NCI-H748 treated with DMSO at 0.1 percent for 48 hours (cell line): ENCODE measurements around the gene PLAU.
"Not testable (repeated sequence)": the region's sequence is repeated elsewhere in the genome, so short reads cannot be mapped to it uniquely, and the experiment has no call there.

Experiments used
- DNase-seq: peaks from one replicate; lab custom pipeline; 2025; lab: John Stamatoyannopoulos, UW

The PLAU gene

GRCh38 chr10:73876971-73877370 is 34.0 kb upstream of the PLAU start:
- no peak for DNase-seq

- DNase-seq = no peak
Observed at GRCh38 chr10:73877533-73878160, 33.3 kb upstream of the PLAU start.

- no peak for DNase-seq
Observed at GRCh38 chr10:73878365-73878764, 32.6 kb upstream of the PLAU start.

GRCh38 chr10:73879296-73880173 is 31.4 kb upstream of the PLAU start:
- DNase-seq = peak; percentile 42

- no peak for DNase-seq
Observed at GRCh38 chr10:73881221-73881919, 29.6 kb upstream of the PLAU start.

- no peak for DNase-seq
Observed at GRCh38 chr10:73884017-73884416, 26.9 kb upstream of the PLAU start.

GRCh38 chr10:73886085-73886529 is 24.8 kb upstream of the PLAU start:
- DNase-seq = peak; percentile 34

- no peak for DNase-seq
Observed at GRCh38 chr10:73886661-73887293, 24.2 kb upstream of the PLAU start.

- no peak for DNase-seq
Observed at GRCh38 chr10:73887294-73888039, 23.5 kb upstream of the PLAU start.

GRCh38 chr10:73888514-73888913 is 22.4 kb upstream of the PLAU start:
- no peak for DNase-seq

- DNase-seq = no peak
Observed at GRCh38 chr10:73889014-73889413, 21.9 kb upstream of the PLAU start.

GRCh38 chr10:73889416-73889815 is 21.5 kb upstream of the PLAU start:
- DNase-seq = not testable (repeated sequence)

GRCh38 chr10:73890261-73890660 is 20.7 kb upstream of the PLAU start:
- no peak for DNase-seq

GRCh38 chr10:73890830-73891229 is 20.1 kb upstream of the PLAU start:
- not testable (repeated sequence) for DNase-seq

GRCh38 chr10:73891540-73891939 is 19.4 kb upstream of the PLAU start:
- DNase-seq = no peak

- DNase-seq = no peak
Observed at GRCh38 chr10:73892310-73893030, 18.5 kb upstream of the PLAU start.

GRCh38 chr10:73893426-73893825 is 17.5 kb upstream of the PLAU start:
- DNase-seq = no peak

- no peak for DNase-seq
Observed at GRCh38 chr10:73894245-73894971, 16.5 kb upstream of the PLAU start.

- not testable (repeated sequence) for DNase-seq
Observed at GRCh38 chr10:73895381-73895780, 15.6 kb upstream of the PLAU start.

- DNase-seq = no peak
Observed at GRCh38 chr10:73897693-73898092, 13.2 kb upstream of the PLAU start.
